ENCODE data around the gene ZSCAN30. TPM values are rescaled to one million over a fixed set of nuclear protein-coding genes. Genes with fewer than 3 reads are reported as not detected.

Gene ZSCAN30
- total and polyA plus RNA-seq, 9 of the 15 experiments (the other 6 are each of a cell fraction or from before 2014, with no cell fraction given): 4.6 to 13.6 (median 10.8) TPM

DNA sequence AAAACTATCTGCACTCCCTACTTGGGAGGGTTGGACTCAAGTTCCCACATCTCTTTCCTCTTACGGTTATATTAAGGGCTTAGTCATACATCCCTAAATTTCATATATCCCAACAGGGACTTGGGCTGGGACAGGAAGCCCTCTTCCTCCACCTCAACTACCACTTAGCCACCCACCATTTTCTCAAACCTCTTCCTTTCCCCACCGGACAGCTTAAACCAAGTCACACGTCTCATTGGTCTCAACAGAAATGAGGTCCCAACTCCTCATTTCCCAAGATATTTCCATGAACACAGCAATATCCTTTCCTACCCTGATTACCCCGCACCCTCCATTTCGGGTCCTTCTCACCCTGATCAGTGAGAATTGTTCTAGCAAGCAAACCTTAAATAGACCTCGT is 736 bp downstream of the ZSCAN30 start (continued):
- no peak for TF ChIP-seq HDAC3 (IDR thresholded peaks at IDR 0.05; ENCODE audit: borderline replicate concordance, partially characterized antibody)
- peak; percentile 78; the same call in 1 of the 2 replicates for TF ChIP-seq EHMT2 (IDR thresholded peaks at IDR 0.05)
- TF ChIP-seq HDAC1 (IDR thresholded peaks at IDR 0.05): peak in 1 of 2 experiments; percentile 8; a peak in 1 of 4 replicates
- no peak for TF ChIP-seq TFE3 (CRISPR knock-in tag; IDR thresholded peaks at IDR 0.05)
- no peak for TF ChIP-seq PTBP1 (IDR thresholded peaks at IDR 0.05; ENCODE audit: low read depth, low read length)
- TF ChIP-seq NFRKB (IDR thresholded peaks at IDR 0.05; ENCODE audit: low read depth): no peak
- TF ChIP-seq STAT5A (IDR thresholded peaks at IDR 0.05; ENCODE audit: borderline replicate concordance, low read length): no peak
- TF ChIP-seq KLF10 (CRISPR knock-in tag; IDR thresholded peaks at IDR 0.05): no peak
- no peak; the same call in 1 of the 2 replicates for TF ChIP-seq ZEB2 (IDR thresholded peaks at IDR 0.05)
- no peak for TF ChIP-seq ZNF717 (CRISPR knock-in tag; IDR thresholded peaks at IDR 0.05)
- TF ChIP-seq RHOXF2B (CRISPR knock-in tag; conservative IDR thresholded peaks at IDR 0.05): no peak
- TF ChIP-seq, protein P1, sequence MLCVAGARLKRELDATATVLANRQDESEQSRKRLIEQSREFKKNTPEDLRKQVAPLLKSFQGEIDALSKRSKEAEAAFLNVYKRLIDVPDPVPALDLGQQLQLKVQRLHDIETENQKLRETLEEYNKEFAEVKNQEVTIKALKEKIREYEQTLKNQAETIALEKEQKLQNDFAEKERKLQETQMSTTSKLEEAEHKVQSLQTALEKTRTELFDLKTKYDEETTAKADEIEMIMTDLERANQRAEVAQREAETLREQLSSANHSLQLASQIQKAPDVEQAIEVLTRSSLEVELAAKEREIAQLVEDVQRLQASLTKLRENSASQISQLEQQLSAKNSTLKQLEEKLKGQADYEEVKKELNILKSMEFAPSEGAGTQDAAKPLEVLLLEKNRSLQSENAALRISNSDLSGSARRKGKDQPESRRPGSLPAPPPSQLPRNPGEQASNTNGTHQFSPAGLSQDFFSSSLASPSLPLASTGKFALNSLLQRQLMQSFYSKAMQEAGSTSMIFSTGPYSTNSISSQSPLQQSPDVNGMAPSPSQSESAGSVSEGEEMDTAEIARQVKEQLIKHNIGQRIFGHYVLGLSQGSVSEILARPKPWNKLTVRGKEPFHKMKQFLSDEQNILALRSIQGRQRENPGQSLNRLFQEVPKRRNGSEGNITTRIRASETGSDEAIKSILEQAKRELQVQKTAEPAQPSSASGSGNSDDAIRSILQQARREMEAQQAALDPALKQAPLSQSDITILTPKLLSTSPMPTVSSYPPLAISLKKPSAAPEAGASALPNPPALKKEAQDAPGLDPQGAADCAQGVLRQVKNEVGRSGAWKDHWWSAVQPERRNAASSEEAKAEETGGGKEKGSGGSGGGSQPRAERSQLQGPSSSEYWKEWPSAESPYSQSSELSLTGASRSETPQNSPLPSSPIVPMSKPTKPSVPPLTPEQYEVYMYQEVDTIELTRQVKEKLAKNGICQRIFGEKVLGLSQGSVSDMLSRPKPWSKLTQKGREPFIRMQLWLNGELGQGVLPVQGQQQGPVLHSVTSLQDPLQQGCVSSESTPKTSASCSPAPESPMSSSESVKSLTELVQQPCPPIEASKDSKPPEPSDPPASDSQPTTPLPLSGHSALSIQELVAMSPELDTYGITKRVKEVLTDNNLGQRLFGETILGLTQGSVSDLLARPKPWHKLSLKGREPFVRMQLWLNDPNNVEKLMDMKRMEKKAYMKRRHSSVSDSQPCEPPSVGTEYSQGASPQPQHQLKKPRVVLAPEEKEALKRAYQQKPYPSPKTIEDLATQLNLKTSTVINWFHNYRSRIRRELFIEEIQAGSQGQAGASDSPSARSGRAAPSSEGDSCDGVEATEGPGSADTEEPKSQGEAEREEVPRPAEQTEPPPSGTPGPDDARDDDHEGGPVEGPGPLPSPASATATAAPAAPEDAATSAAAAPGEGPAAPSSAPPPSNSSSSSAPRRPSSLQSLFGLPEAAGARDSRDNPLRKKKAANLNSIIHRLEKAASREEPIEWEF (CRISPR knock-in tag; IDR thresholded peaks at IDR 0.05): no peak
- TF ChIP-seq SRSF7 (optimal IDR thresholded peaks at IDR 0.05; ENCODE audit: low read depth, low read length): no peak
- no peak for TF ChIP-seq ZNF124 (CRISPR knock-in tag; IDR thresholded peaks at IDR 0.05)

Data from K562 (cell line).